ENCODE data around the gene CENPC.

GRCh38 chr4:67580577-67580976, 35.3 kb upstream of the CENPC start:
- TF ChIP-seq CTCF (IDR thresholded peaks at IDR 0.05) (no peak), EZH2 (IDR thresholded peaks at IDR 0.05; ENCODE audit: borderline replicate concordance, insufficient read depth, low read depth, low read length, poor library complexity, severe bottlenecking) (no peak)

Data from B cell (primary cell).